Right lobe of liver (tissue), 6 donors: ENCODE measurements around the gene FGFR3. TPM values are rescaled to one million over a fixed set of nuclear protein-coding genes. Genes with fewer than 3 reads are reported as not detected.
A peak's percentile ranks its signal among the peaks of the same experiment; 100 is the strongest.

Source experiments
- ATAC-seq, 4 donors: fragments of 200-7000 bp; cut with Tn5 transposase; one replicate each; pipeline ENCODE4 v1.9.1; 2020; ENCODE audit warnings: mild to moderate bottlenecking in 4 of 4, moderate library complexity in 4 of 4
- DNase-seq, 3 donors: peaks; one replicate each; pipeline ENCODE4 v3.0.0-alpha.2; 2020
- H3K27ac ChIP-seq, 3 donors: fragments of 200-600 bp; one replicate each; pipeline ENCODE4 v1.8.0; 2022
- H3K27me3 ChIP-seq, 2 donors: fragments of 200-600 bp; one replicate each; pipeline ENCODE4 v1.8.0; 2022
- H3K36me3 ChIP-seq, 4 donors: fragments of 200-600 bp; sonication (generic) in 1 of 4; one replicate each; pipeline versions ENCODE4 v1.5.1 to v1.8.0; 2017 to 2022; ENCODE audit warnings: control low read depth in 1 of 4
- H3K4me1 ChIP-seq, 4 donors: fragments of 200-600 bp; sonication (generic) in 1 of 4; one replicate each; pipeline versions ENCODE4 v1.5.1 to v1.8.0; 2017 to 2022; ENCODE audit warnings: control low read depth in 1 of 4
- H3K4me3 ChIP-seq, 3 donors: fragments of 200-600 bp; one replicate each; pipeline ENCODE4 v1.8.0; 2022
- H3K9me3 ChIP-seq, 4 donors: fragments of 200-600 bp; sonication (generic) in 1 of 4; one replicate each; pipeline versions ENCODE4 v1.5.1 to v1.8.0; 2017 to 2022; ENCODE audit warnings: control low read depth in 1 of 4
- POLR2A ChIP-seq: fragments of 450-650 bp; IDR thresholded peaks from one replicate; pipeline ENCODE4 v1.6.1; 2017; ENCODE audit warnings: antibody characterized with exemption, mild to moderate bottlenecking
- WGBS: methylation state at CpG from one replicate; pipeline ENCODE4 v1.1.6; 2018; ENCODE audit warnings: low coverage, low lambda C conversion rate; ENCODE audit not compliant: insufficient coverage; ENCODE audit errors: missing lambda C conversion rate; 5-methylcytosine and 5-hydroxymethylcytosine counted together
- intact Hi-C, 2 donors: fragments of 100-400 bp; cut with DNase I; formaldehyde crosslinking; loops; one replicate each; pipeline versions ENCODE4 v1.11.2 to v1.14.1; 2022
- total RNA-seq, 6 experiments: library from RNA; depleted of rRNA in 2 of 6; stranded (reverse); fragments of >200 nt in 2 of 6; fragmentation: NEBNext Ultra II Directional in 3 of 6; extraction: Animal tissue kit (Norgen Biotek cat#: 25700) in 3 of 6; gene quantifications; one replicate each; pipeline versions ENCODE4 v1.1.0 to v1.2.4, GENCODE V29; 2016 to 2023
- TF ChIP-seq, protein P1 (sequence below), 4 donors: fragments of 200-600 bp in 3 of 4; fragments of 450-650 bp in 1 of 4; IDR thresholded peaks; one replicate each; pipeline versions ENCODE4 v1.5.1 to v1.8.0; 2016 to 2022; ENCODE audit warnings: antibody characterized with exemption in 4 of 4, mild to moderate bottlenecking in 2 of 4
- donor health status: DM: no; HTN: yes; CAD: no.
- donor health status: DM: no; HTN: no; CAD: no.
- donor health status: DM: no; HTN: no; CAD: no.
- donor health status: DM: no; HTN: yes; CAD: no.
- donor health status: DM: no; HTN: yes; CAD: no.

FGFR3 gene
- total RNA-seq, 6 experiments from 2014 or later: 14.3 to 30.0 (median 25.7) TPM

DNA sequence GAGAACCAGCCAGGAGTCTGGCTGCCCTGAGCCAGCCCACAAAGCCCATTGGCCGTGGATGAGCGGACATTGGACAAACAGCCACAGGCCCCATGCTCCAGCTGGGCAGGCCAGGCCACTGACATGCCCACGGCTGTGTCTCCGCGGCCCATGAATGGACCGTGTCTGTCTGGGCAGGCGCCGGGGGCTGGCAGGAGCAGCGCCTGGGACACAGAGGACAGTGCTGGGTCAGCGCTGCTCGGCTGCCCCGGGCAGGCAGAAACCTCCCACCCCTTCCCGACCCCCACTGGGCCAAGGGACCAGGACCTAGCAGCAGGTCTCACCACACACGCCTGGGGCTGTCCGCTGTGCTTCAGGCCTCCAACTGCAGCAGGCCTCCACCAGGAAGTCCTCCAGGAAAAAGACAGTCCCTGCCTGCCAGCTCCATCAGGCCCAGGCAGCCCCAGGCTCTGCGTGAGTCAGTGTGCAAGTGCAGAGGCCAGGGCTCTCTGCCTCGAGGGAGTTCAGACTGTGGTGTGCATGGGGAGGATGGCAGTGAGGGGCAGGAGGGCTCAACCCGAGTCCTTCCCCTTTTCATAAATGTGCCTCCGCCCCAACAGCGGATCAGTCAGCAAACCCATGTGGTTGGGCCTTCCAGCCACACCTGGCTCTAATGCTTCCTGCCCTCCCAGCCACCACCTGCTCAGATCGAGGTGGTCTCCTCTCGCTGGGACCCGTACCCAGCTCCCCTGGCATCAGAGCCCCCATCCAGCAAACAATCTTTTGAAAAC is 17.2 kb upstream of the FGFR3 start:
- Histone ChIP-seq H3K4me3 (no peak overlapping the region), H3K9me3 (no peaks in the 10 kb centered on the region), H3K4me1 (no peaks in the 10 kb centered on the region), H3K36me3 (no peaks in the 10 kb centered on the region), H3K27me3 (no peaks in the 10 kb centered on the region), H3K27ac (no peak overlapping the region)
- ATAC-seq (peak in 3 of 4 donors; percentile 9 to 35 (median 33)), DNase-seq (peak in 1 of 3 donors; percentile 85)
- intact Hi-C loops: no loop called here
- no peak for TF ChIP-seq POLR2A
- 60% methylated on average over 5 of the region's 23 CpGs for WGBS

DNA sequence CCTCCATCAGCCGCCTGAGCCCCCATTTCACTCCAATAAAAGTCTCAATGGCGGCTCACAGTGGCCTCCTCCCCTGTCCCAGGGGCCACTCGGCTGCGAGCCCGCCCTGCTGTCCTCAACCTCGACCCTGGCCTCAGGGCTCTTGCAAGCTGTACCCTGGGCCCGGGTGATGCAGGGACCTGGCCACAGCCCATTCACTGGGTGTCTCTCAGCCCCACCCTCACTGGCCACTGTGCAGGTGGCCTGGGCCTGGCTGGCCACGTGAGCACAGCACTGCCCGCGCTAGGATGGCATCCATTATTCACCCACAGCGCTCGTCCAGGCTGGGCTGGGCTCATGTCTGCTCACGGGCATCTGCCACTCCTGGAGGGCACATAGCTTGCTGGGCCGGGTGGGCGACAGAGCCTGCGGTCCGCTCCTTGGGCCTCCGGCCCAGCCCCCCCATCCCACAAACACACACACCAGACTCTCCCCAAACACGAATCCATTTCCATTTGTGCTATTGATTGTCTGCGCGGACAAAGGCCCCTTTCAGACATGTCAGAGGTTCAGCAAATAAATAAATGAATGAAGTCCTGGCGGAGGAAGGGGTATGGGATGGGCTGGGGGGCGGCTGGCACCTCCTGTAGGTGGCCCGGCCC is 16.5 kb upstream of the FGFR3 start:
- ATAC-seq (peak in 2 of 4 donors; percentile 4 to 15), DNase-seq (no peak)
- intact Hi-C loops: no loop called here
- TF ChIP-seq POLR2A: no peak
- TF ChIP-seq, protein P1, sequence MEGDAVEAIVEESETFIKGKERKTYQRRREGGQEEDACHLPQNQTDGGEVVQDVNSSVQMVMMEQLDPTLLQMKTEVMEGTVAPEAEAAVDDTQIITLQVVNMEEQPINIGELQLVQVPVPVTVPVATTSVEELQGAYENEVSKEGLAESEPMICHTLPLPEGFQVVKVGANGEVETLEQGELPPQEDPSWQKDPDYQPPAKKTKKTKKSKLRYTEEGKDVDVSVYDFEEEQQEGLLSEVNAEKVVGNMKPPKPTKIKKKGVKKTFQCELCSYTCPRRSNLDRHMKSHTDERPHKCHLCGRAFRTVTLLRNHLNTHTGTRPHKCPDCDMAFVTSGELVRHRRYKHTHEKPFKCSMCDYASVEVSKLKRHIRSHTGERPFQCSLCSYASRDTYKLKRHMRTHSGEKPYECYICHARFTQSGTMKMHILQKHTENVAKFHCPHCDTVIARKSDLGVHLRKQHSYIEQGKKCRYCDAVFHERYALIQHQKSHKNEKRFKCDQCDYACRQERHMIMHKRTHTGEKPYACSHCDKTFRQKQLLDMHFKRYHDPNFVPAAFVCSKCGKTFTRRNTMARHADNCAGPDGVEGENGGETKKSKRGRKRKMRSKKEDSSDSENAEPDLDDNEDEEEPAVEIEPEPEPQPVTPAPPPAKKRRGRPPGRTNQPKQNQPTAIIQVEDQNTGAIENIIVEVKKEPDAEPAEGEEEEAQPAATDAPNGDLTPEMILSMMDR (IDR thresholded peaks at IDR 0.05): no peak
- Histone ChIP-seq H3K4me3 (no peak overlapping the region), H3K27ac (no peak overlapping the region), H3K36me3 (no peaks in the 10 kb centered on the region), H3K9me3 (no peaks in the 10 kb centered on the region), H3K4me1 (no peaks in the 10 kb centered on the region), H3K27me3 (no peaks in the 10 kb centered on the region)
- WGBS: 70% methylated on average over 9 of the region's 24 CpGs

DNA sequence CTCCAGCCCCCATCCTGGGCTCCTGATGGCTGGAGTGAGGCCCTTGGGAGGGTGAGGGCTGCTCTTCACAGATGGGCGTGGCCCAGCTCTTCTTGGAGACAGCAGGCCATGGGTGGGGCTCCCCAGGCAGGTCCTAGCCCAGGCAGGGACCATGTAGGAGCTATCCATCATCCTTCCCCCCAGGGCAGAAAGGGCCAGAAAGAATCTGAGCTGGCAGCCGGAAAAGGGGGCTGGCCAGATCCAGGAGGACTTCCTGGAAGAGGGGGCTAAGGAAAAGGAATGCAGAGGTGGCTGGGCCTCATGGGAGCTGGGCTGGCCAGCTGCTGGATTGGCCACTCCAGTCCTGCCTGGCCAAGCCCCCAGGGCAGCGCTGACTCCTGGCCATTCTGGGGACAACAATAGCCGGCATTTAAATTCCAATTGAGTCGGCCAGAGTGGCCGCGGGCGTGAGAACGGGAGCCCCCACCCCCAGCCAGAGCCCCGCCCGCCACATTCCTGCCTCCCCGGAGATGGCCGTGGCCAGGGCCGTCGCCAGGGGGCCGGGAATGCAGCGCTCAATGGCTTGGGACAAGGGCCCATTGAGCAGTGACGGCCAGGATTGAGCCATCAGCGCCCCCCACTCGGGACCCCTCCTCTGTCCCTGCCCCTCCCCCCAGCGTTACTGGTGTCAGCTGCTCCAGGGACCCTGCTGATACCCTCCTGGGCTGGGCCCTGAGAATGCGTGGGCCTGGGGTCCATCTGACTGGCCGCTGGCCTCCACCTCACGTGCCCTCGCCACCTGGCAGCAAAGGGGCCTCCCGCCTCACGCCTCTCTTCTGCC is 15.1 kb upstream of the FGFR3 start:
- intact Hi-C loops: no loop called here
- Histone ChIP-seq H3K4me3 (no peak overlapping the region), H3K27me3 (no peaks in the 10 kb centered on the region), H3K27ac (no peak overlapping the region), H3K4me1 (no peaks in the 10 kb centered on the region), H3K9me3 (no peaks in the 10 kb centered on the region), H3K36me3 (no peaks in the 10 kb centered on the region)
- no peak for TF ChIP-seq POLR2A
- TF ChIP-seq, protein P1 (IDR thresholded peaks at IDR 0.05): no peak
- whole genome bisulfite sequencing: no CpG with 5 or more reads among the region's 27 CpGs
- DNase-seq (no peak), ATAC-seq (peak in 1 of 4 donors; percentile 24)

DNA sequence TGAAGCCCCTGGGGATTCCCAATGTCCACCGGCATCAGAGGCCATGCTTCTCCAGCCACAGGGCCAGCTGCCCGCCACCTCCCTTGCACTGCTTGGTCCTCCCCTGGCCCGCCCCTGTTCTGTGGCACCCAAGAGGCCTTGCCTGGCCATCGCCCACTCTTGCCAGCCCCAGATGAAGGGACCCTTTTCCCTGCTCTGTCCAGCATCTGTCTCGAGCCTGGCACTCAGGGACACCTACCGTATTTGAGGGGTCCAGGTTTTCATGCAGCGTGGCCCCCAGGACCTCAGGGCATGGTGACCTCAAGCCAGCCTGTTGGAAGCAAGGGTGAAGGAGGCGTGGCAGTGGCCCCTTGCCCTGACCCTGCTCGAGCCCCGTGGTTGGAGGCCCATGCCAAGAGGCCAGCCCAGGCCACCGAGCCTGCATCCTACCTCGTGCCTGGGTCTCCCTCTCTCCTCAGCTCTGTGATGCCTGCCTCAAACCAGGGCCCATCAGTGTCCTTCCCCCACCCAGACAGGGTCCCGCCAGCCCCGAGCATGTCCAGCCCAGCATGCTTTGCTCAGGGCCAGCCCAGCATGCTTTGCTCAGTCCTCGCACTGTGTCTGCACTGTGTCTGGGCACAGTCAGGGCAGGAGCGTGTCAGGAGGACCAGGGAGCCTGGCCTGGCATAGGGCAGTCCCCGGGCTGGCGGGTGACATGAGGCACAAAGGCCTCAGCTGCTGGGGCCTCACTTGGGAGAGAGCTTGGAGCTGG is 14.3 kb upstream of the FGFR3 start:
- Histone ChIP-seq H3K4me3 (no peak overlapping the region), H3K4me1 (no peaks in the 10 kb centered on the region), H3K36me3 (no peaks in the 10 kb centered on the region), H3K27me3 (no peaks in the 10 kb centered on the region), H3K9me3 (no peaks in the 10 kb centered on the region), H3K27ac (no peak overlapping the region)
- TF ChIP-seq, protein P1 (IDR thresholded peaks at IDR 0.05): no peak
- no peak for TF ChIP-seq POLR2A
- intact Hi-C loops: no loop called here
- 72% methylated on average over 10 of the region's 18 CpGs for WGBS
- DNase-seq (no peak), ATAC-seq (no peak)
